A549 (cell line): Measurements from ENCODE around the gene CLCNKB.

Experiments
- BHLHE40 ChIP-seq: IDR thresholded peaks from 2 replicates; pipeline ENCODE4 v1.6.1; 2012; ENCODE audit warnings: low read depth, low read length, inconsistent platforms
- CEBPB ChIP-seq, 2 experiments: fragments of >200 bp in 1 of 2; sonication (Bioruptor Twin) in 1 of 2; formaldehyde crosslinking in 1 of 2; IDR thresholded peaks; 2 replicates each; pipeline ENCODE4 v1.6.1; 2012 to 2016
- HDAC2 ChIP-seq: fragments of 200-600 bp; sonication (generic); IDR thresholded peaks from 2 replicates; pipeline ENCODE4 v1.6.1; 2016
- HOXA7 ChIP-seq: fragments of 250-450 bp; sonication (Bioruptor Pico); IDR thresholded peaks from 2 replicates; pipeline ENCODE4 v1.5.0; 2020; ENCODE audit warnings: mild to moderate bottlenecking, moderate library complexity
- HOXB13 ChIP-seq: fragments of 250-450 bp; sonication (Bioruptor Pico); IDR thresholded peaks from 2 replicates; pipeline ENCODE4 v1.5.0; 2020; ENCODE audit warnings: low read depth, mild to moderate bottlenecking, moderate library complexity
- HOXB5 ChIP-seq: fragments of 250-450 bp; sonication (Bioruptor Pico); IDR thresholded peaks from 2 replicates; pipeline ENCODE4 v1.5.0; 2020; ENCODE audit warnings: mild to moderate bottlenecking, moderate library complexity
- MYC ChIP-seq: IDR thresholded peaks from 2 replicates; pipeline ENCODE4 v1.6.1; 2012; ENCODE audit warnings: mild to moderate bottlenecking, inconsistent platforms, low read length, improper control_type of control experiment, borderline replicate concordance
- TF ChIP-seq, protein P1 (sequence below): fragments of 250-450 bp; sonication (Bioruptor Pico); IDR thresholded peaks from 2 replicates; pipeline ENCODE4 v1.5.0; 2021; ENCODE audit warnings: mild to moderate bottlenecking, moderate library complexity, borderline replicate concordance
- TF ChIP-seq, protein P2 (sequence below): fragments of >200 bp; sonication (Bioruptor Twin); formaldehyde crosslinking; IDR thresholded peaks from 3 replicates; pipeline ENCODE4 v1.5.1; 2016

DNA sequence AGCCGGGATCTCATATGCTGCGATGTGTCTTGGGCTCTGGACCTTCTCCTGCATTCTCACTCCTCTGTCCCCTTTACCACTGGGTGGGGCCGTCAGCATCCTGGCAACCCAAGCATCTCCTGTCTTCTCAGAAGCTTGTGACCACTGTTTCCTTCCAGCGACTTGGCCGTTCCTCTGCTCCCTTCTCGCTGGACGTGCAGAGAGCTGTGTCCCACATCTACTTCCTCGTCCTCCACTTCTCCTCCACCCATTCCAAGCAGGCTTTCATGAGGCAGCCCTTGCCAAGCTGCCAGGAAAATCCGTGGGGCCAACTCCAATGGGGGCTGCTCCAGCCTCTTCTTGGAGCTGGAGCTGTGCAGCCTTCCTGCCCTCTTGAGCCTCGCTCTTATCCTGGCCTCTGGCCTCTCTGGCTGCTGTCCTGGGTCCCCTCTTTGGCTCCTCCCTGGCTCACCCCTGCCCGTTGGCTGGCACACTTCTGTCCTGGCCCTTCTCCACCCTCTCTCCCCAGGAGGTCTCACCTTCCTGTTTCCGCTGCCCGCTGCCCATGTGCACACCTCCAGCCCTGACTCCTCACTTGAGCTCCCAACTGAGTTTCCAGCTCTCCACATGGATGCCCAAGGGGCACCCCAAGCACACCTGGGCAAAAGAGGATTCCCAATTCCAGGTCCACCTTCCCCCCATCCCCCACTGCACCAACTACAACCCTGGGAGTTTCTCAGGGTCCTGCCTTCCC is 21.1 kb downstream of the CLCNKB start:
- TF ChIP-seq BHLHE40 (no peak), HOXA7 (CRISPR knock-in tag) (no peak), HDAC2 (no peak), MYC (no peak), HOXB5 (no peak), CEBPB (IDR thresholded peaks at IDR 0.05) (no peak), HOXB13 (CRISPR knock-in tag) (no peak)
- TF ChIP-seq, protein P1, sequence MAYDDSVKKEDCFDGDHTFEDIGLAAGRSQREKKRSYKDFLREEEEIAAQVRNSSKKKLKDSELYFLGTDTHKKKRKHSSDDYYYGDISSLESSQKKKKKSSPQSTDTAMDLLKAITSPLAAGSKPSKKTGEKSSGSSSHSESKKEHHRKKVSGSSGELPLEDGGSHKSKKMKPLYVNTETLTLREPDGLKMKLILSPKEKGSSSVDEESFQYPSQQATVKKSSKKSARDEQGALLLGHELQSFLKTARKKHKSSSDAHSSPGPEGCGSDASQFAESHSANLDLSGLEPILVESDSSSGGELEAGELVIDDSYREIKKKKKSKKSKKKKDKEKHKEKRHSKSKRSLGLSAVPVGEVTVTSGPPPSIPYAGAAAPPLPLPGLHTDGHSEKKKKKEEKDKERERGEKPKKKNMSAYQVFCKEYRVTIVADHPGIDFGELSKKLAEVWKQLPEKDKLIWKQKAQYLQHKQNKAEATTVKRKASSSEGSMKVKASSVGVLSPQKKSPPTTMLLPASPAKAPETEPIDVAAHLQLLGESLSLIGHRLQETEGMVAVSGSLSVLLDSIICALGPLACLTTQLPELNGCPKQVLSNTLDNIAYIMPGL = no peak
- TF ChIP-seq, protein P2, sequence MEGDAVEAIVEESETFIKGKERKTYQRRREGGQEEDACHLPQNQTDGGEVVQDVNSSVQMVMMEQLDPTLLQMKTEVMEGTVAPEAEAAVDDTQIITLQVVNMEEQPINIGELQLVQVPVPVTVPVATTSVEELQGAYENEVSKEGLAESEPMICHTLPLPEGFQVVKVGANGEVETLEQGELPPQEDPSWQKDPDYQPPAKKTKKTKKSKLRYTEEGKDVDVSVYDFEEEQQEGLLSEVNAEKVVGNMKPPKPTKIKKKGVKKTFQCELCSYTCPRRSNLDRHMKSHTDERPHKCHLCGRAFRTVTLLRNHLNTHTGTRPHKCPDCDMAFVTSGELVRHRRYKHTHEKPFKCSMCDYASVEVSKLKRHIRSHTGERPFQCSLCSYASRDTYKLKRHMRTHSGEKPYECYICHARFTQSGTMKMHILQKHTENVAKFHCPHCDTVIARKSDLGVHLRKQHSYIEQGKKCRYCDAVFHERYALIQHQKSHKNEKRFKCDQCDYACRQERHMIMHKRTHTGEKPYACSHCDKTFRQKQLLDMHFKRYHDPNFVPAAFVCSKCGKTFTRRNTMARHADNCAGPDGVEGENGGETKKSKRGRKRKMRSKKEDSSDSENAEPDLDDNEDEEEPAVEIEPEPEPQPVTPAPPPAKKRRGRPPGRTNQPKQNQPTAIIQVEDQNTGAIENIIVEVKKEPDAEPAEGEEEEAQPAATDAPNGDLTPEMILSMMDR = no peak
